HepG2 (cell line): ENCODE results near the gene HSD17B2. TPM values are rescaled to one million over a fixed set of nuclear protein-coding genes. Genes with fewer than 3 reads are reported as not detected.
"Not testable (repeated sequence)": the region's sequence is repeated elsewhere in the genome, so short reads cannot be mapped to it uniquely, and the experiment has no call there.

ENCODE experiments used
- ATAC-seq: fragments of 200-7000 bp; cut with Tn5 transposase; 3 replicates; pipeline ENCODE4 v1.9.1; 2020; ENCODE audit warnings: mild to moderate bottlenecking, moderate library complexity
- BruUV-seq: library from RNA; stranded (reverse); fragments of 400-500 nt; replicated peaks from 2 replicates; lab custom pipeline; 2021; lab: Mats Ljungman, UMichigan
- CTCF ChIA-PET: fragments of 300-600 bp; formaldehyde crosslinking; extraction: SDS; loops from one replicate; lab custom pipeline; 2021; ENCODE audit warnings: low total read pairs, inconsistent platforms, low intra/inter-chr PET ratio; lab: Yijun Ruan, JAX
- POLR2A ChIA-PET: fragments of 350-600 bp; sonication (Branson Sonifier 250); formaldehyde crosslinking; loops from one replicate; lab custom pipeline; 2020; ENCODE audit warnings: antibody characterized with exemption, inconsistent platforms; lab: Yijun Ruan, JAX
- DNase-seq: peaks from one replicate; pipeline ENCODE4 v3.0.0-alpha.2; 2015; ENCODE audit warnings: low spot score
- FAIRE-seq: peaks from 3 replicates; lab custom pipeline; 2011; peaks lifted over from hg19 to GRCh38; lab: Jason Lieb, UNC
- H2AFZ ChIP-seq: one replicate; pipeline ENCODE4 v1.6.1; 2011; ENCODE audit warnings: low read length, inconsistent platforms
- H3K27ac ChIP-seq: fragments of 300-600 bp; 3 replicates; pipeline ENCODE4 v1.8.0; 2011; ENCODE audit warnings: mixed run types, mild to moderate bottlenecking, mixed read lengths, low read length, inconsistent platforms; ENCODE audit not compliant: insufficient read depth; ENCODE audit errors: extremely low read length
- H3K27me3 ChIP-seq, 2 experiments: fragments of 200-600 bp in 1 of 2; 2 replicates in 1 of 2; 3 replicates in 1 of 2; pipeline versions ENCODE4 v1.6.0 to v1.8.0; 2011; ENCODE audit warnings: low read length in 2 of 2, mild to moderate bottlenecking in 2 of 2, moderate library complexity in 2 of 2, inconsistent platforms in 1 of 2; ENCODE audit not compliant: insufficient read depth in 2 of 2, control insufficient read depth in 1 of 2
- H3K36me3 ChIP-seq, 2 experiments: fragments of 200-600 bp in 1 of 2; replicated peaks in 1 of 2; 2 replicates in 1 of 2; 3 replicates in 1 of 2; pipeline versions ENCODE4 v1.5.1 to v1.8.0; 2011; ENCODE audit warnings: low read length in 2 of 2, inconsistent platforms in 1 of 2; ENCODE audit not compliant: insufficient read depth in 2 of 2, control insufficient read depth in 1 of 2
- H3K4me1 ChIP-seq: 2 replicates; pipeline ENCODE4 v1.5.1; 2012; ENCODE audit warnings: low read length, inconsistent platforms; ENCODE audit not compliant: insufficient read depth
- H3K4me2 ChIP-seq: 2 replicates; pipeline ENCODE4 v1.6.0; 2011; ENCODE audit warnings: low read depth, low read length, inconsistent platforms
- H3K4me3 ChIP-seq, 3 experiments: fragments of 200-600 bp in 1 of 3; sonication (generic), shearing (Covaris generic) in 1 of 3; replicated peaks in 1 of 3; 2 replicates each; pipeline ENCODE4 v1.5.1; 2011 to 2016; ENCODE audit warnings: low read length in 3 of 3, inconsistent platforms in 2 of 3, low read depth in 2 of 3, mild to moderate bottlenecking in 2 of 3, control low read depth in 1 of 3, mixed read lengths in 1 of 3; ENCODE audit not compliant: insufficient read depth in 1 of 3
- H3K79me2 ChIP-seq: one replicate; pipeline ENCODE4 v1.6.1; 2011; ENCODE audit warnings: low read length, inconsistent platforms; ENCODE audit not compliant: insufficient read depth
- H3K9ac ChIP-seq: 2 replicates; pipeline ENCODE4 v1.6.0; 2011; ENCODE audit warnings: mild to moderate bottlenecking, low read depth, low read length, inconsistent platforms; ENCODE audit not compliant: insufficient read depth
- H3K9me3 ChIP-seq: 2 replicates; pipeline ENCODE4 v1.5.1; 2012; ENCODE audit warnings: mild to moderate bottlenecking, low read length
- H4K20me1 ChIP-seq: 2 replicates; pipeline ENCODE4 v1.6.0; 2011; ENCODE audit warnings: inconsistent platforms, mild to moderate bottlenecking, low read length, moderate library complexity; ENCODE audit not compliant: insufficient read depth
- DR1 ChIP-seq: sonication (generic); formaldehyde crosslinking; IDR thresholded peaks from 2 replicates; pipeline ENCODE4 v1.8.0; 2021; ENCODE audit warnings: mild to moderate bottlenecking, missing genetic modification reagents, inconsistent platforms
- FOXA3 ChIP-seq: IDR thresholded peaks from 2 replicates; pipeline ENCODE4 v1.6.1; 2016; ENCODE audit warnings: missing genetic modification reagents, missing compliant biosample characterization
- KDM5B ChIP-seq: sonication (generic); formaldehyde crosslinking; IDR thresholded peaks from 2 replicates; pipeline ENCODE4 v1.4.0; 2020; ENCODE audit warnings: missing genetic modification reagents, mild to moderate bottlenecking, borderline replicate concordance
- KMT2B ChIP-seq: IDR thresholded peaks from 2 replicates; pipeline ENCODE4 v1.6.1; 2016; ENCODE audit warnings: missing genetic modification reagents, missing compliant biosample characterization
- NR0B2 ChIP-seq: sonication (generic); formaldehyde crosslinking; IDR thresholded peaks from 2 replicates; pipeline ENCODE4 v1.4.0; 2020; ENCODE audit warnings: mild to moderate bottlenecking, missing genetic modification reagents
- TEF ChIP-seq: sonication (generic); formaldehyde crosslinking; IDR thresholded peaks from 2 replicates; pipeline ENCODE4 v1.5.0; 2020; ENCODE audit warnings: missing genetic modification reagents
- U2AF1 ChIP-seq: fragments of 200-400 bp; formaldehyde crosslinking; optimal IDR thresholded peaks from 2 replicates; pipeline ENCODE3; 2017; ENCODE audit warnings: mild to moderate bottlenecking, low read depth, low read length
- ZBTB42 ChIP-seq: sonication (generic); formaldehyde crosslinking; IDR thresholded peaks from 2 replicates; pipeline ENCODE4 v1.5.0; 2020; ENCODE audit warnings: mild to moderate bottlenecking, missing genetic modification reagents
- ZFP36L2 ChIP-seq: sonication (generic); formaldehyde crosslinking; IDR thresholded peaks from 2 replicates; pipeline ENCODE4 v1.4.0; 2020; ENCODE audit warnings: missing genetic modification reagents
- ZFP62 ChIP-seq: sonication (generic); formaldehyde crosslinking; IDR thresholded peaks from 2 replicates; pipeline ENCODE4 v1.4.0; 2020; ENCODE audit warnings: missing genetic modification reagents
- ZNF30 ChIP-seq: sonication (generic); formaldehyde crosslinking; IDR thresholded peaks from 2 replicates; pipeline ENCODE4 v1.5.0; 2020; ENCODE audit warnings: mild to moderate bottlenecking, missing genetic modification reagents
- ZNF468 ChIP-seq: sonication (generic); formaldehyde crosslinking; IDR thresholded peaks from 2 replicates; pipeline ENCODE4 v1.8.0; 2022; ENCODE audit warnings: mild to moderate bottlenecking, moderate library complexity, missing genetic modification reagents
- WGBS: methylation state at CpG from one replicate; pipeline ENCODE4 v1.1.6; 2017; ENCODE audit warnings: low lambda C conversion rate; 5-methylcytosine and 5-hydroxymethylcytosine counted together
- in situ Hi-C: cut with HindIII; loops from 2 replicates; pipeline ENCODE4 v1.10.0; 2017; ENCODE audit warnings: low pct_unique_long_range_greater_than_20kb; ENCODE audit not compliant: extremely low pct_ligation_motif_present
- intact Hi-C: fragments of 100-400 bp; cut with micrococcal nuclease; formaldehyde crosslinking; loops from one replicate; pipeline ENCODE4 v1.10.0; 2022; ENCODE audit not compliant: unreplicated experiment
- polyA plus RNA-seq, 8 experiments: library from polyadenylated mRNA; depleted of rRNA in 3 of 8; stranded (reverse) in 7 of 8; unstranded in 1 of 8; fragments of >200 nt; fragmentation: Illumina TruSeq in 4 of 8; extraction: Trizol in 4 of 8; gene quantifications; 2 replicates each; pipeline versions ENCODE4 v1.2.1 to v1.2.3, GENCODE V29; 2011 to 2016; ENCODE audit warnings: low read depth in 4 of 8, missing spikeins in 1 of 8, mixed read lengths in 1 of 8; ENCODE audit not compliant: insufficient read depth in 1 of 8
- total RNA-seq, 5 experiments: library from RNA; depleted of rRNA; stranded (reverse); fragments of >200 nt; fragmentation: Illumina TruSeq; extraction: Trizol; gene quantifications; 2 replicates each; pipeline ENCODE4 v1.2.3, GENCODE V29; 2016; ENCODE audit warnings: low read depth in 1 of 5
- TF ChIP-seq, protein P1 (sequence below): IDR thresholded peaks from 2 replicates; pipeline ENCODE4 v1.6.1; 2016
- TF ChIP-seq, protein P2 (sequence below): sonication (generic); formaldehyde crosslinking; IDR thresholded peaks from 2 replicates; pipeline ENCODE4 v1.8.1; 2023; ENCODE audit warnings: mild to moderate bottlenecking, moderate library complexity, missing genetic modification reagents

Gene HSD17B2
- total and polyA plus RNA-seq, 2 of the 13 experiments (the other 11 are each of a cell fraction or from before 2014, with no cell fraction given), result 26.3 to 69.3 TPM

- TF ChIP-seq KMT2B (no peak), ZFP36L2 (CRISPR knock-in tag) (no peak), ZFP62 (CRISPR knock-in tag) (no peak)
Measured at GRCh38 chr16:82108100-82108499, 73.0 kb downstream of the HSD17B2 start (continued).

- FAIRE-seq, result no peak
- 73% methylated on average over 6 of the region's 6 CpGs for WGBS
- CTCF ChIA-PET, result no interaction called here
Measured at GRCh38 chr16:82108774-82109173, 73.7 kb downstream of the HSD17B2 start.

DNA sequence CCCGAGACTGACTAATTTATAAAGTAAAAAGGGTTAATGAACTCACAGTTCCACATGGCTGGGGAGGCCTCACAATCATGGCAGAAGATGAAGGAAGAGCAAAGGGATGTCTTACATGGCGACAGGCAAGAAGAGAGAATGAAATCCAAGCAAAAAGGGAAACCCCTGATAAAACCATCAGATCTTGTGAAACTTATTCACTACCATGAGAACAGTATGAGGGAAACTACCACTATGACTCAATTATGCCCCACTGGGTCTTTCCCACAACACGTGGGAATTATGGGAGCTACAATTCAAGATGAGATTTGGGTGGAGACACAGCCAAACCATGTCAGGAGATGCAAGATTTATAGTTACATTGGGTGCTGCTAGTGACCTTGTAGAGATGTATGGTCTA is 74.2 kb downstream of the HSD17B2 start:
- H2AFZ ChIP-seq, H3K79me2 ChIP-seq, H3K9ac ChIP-seq, BruUV-seq, FAIRE-seq, H3K9me3 ChIP-seq, intact Hi-C loops, H3K4me2 ChIP-seq, ATAC-seq, POLR2A ChIA-PET, H3K27me3 ChIP-seq, H3K27ac ChIP-seq, DNase-seq, CTCF ChIA-PET, in situ Hi-C loops, H3K4me3 ChIP-seq, H3K36me3 ChIP-seq, H4K20me1 ChIP-seq: not testable (repeated sequence)
- 72% methylated on average over 3 of the region's 3 CpGs for WGBS
- peaks cover 12% of the 10 kb centered on the region for H3K4me1 ChIP-seq

More at GRCh38 chr16:82108774-82109173, 73.7 kb downstream of the HSD17B2 start:
- Histone ChIP-seq H3K36me3 (no peaks in the 10 kb centered on the region), H3K27ac (no peak overlapping the region), H2AFZ (no peak overlapping the region), H3K4me3 (no peak overlapping the region), H3K4me1 (peaks cover 12% of the 10 kb centered on the region), H3K79me2 (no peaks in the 10 kb centered on the region), H3K4me2 (no peak overlapping the region), H3K27me3 (no peaks in the 10 kb centered on the region), H3K9ac (no peak overlapping the region), H3K9me3 (no peaks in the 10 kb centered on the region), H4K20me1 (no peaks in the 10 kb centered on the region)
- intact Hi-C loops (no loop called here), in situ Hi-C loops (no loop called here)
- no TSS peak for BruUV-seq
- TF ChIP-seq, protein P1, sequence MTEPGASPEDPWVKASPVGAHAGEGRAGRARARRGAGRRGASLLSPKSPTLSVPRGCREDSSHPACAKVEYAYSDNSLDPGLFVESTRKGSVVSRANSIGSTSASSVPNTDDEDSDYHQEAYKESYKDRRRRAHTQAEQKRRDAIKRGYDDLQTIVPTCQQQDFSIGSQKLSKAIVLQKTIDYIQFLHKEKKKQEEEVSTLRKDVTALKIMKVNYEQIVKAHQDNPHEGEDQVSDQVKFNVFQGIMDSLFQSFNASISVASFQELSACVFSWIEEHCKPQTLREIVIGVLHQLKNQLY (CRISPR knock-in tag), result no peak
- TF ChIP-seq, protein P2, sequence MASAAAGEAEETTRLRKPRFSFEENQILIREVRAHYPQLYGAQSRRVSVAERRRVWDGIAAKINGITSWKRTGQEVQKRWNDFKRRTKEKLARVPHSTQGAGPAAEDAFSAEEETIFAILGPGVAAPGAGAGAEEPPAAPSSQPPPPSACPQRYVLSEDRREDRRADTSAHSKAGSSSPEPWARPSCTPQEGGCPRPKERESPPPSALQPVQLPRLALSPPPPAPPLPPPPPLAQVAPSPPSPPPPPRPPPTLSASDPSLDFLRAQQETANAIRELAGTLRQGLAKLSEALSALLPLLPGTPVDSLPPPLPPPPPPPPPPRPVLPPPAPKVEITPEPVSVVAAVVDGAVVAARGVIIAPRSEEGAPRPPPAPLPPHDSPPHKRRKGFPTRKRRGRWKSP (CRISPR knock-in tag), result no peak
- TF ChIP-seq ZNF468 (CRISPR knock-in tag) (no peak), TEF (CRISPR knock-in tag) (no peak), KDM5B (CRISPR knock-in tag) (no peak), ZNF30 (CRISPR knock-in tag) (no peak), FOXA3 (CRISPR knock-in tag) (no peak), NR0B2 (no peak), ZBTB42 (CRISPR knock-in tag) (no peak), DR1 (CRISPR knock-in tag) (no peak), U2AF1 (no peak)
- POLR2A ChIA-PET, result no interaction called here
- ATAC-seq, result no peak
- no peak for DNase-seq
